OCI-LY1 (cell line): Measurements from ENCODE around the gene STKLD1.

ENCODE experiments used
- H2AFZ ChIP-seq: fragments of 200-600 bp; sonication (generic), shearing (Covaris generic); 2 replicates; pipeline ENCODE4 v1.6.0; 2014; ENCODE audit warnings: antibody characterized with exemption, mild to moderate bottlenecking, low read length
- H3F3A ChIP-seq: fragments of 200-600 bp; sonication (generic), shearing (Covaris generic); 2 replicates; pipeline ENCODE4 v1.6.0; 2014; ENCODE audit warnings: mild to moderate bottlenecking, antibody characterized with exemption, low read length, moderate library complexity; ENCODE audit not compliant: insufficient read depth
- H3K27ac ChIP-seq: fragments of 200-600 bp; sonication (generic); 2 replicates; pipeline ENCODE4 v1.5.1; 2014; ENCODE audit warnings: low read length, mixed run types, mild to moderate bottlenecking, low read depth; ENCODE audit not compliant: poor library complexity, severe bottlenecking
- H3K27me3 ChIP-seq: fragments of 200-600 bp; sonication (generic); 2 replicates; pipeline ENCODE4 v1.6.0; 2014; ENCODE audit warnings: antibody characterized with exemption, mild to moderate bottlenecking, low read length, moderate library complexity; ENCODE audit not compliant: insufficient read depth
- H3K36me3 ChIP-seq: fragments of 200-600 bp; sonication (generic); 2 replicates; pipeline ENCODE4 v1.6.1; 2014; ENCODE audit warnings: mild to moderate bottlenecking, antibody characterized with exemption, low read length, moderate library complexity, mixed read lengths; ENCODE audit not compliant: insufficient read depth
- H3K4me1 ChIP-seq: fragments of 200-600 bp; sonication (generic); 2 replicates; pipeline ENCODE4 v1.5.1; 2014; ENCODE audit warnings: mild to moderate bottlenecking, low read length, moderate library complexity; ENCODE audit not compliant: insufficient read depth, severe bottlenecking
- H3K4me2 ChIP-seq: fragments of 200-600 bp; sonication (generic), shearing (Covaris generic); 2 replicates; pipeline ENCODE4 v1.6.1; 2014; ENCODE audit warnings: low read length
- H3K4me3 ChIP-seq: fragments of 200-600 bp; sonication (generic); 2 replicates; pipeline ENCODE4 v1.5.1; 2014; ENCODE audit warnings: low read length, low read depth, mild to moderate bottlenecking, mixed read lengths; ENCODE audit not compliant: poor library complexity, severe bottlenecking
- H3K79me2 ChIP-seq: fragments of 200-600 bp; shearing (Covaris generic); 2 replicates; pipeline ENCODE4 v1.6.1; 2016; ENCODE audit warnings: mixed run types, low read length, mixed read lengths; ENCODE audit not compliant: insufficient read depth
- H3K9ac ChIP-seq: fragments of 200-600 bp; sonication (generic), shearing (Covaris generic); 2 replicates; pipeline ENCODE4 v1.6.1; 2014; ENCODE audit warnings: mild to moderate bottlenecking, low read length, mixed read lengths
- H3K9me2 ChIP-seq: fragments of 200-600 bp; sonication (generic), shearing (Covaris generic); 2 replicates; pipeline ENCODE4 v1.6.1; 2014; ENCODE audit warnings: low read depth, mild to moderate bottlenecking, low read length, mixed read lengths
- H3K9me3 ChIP-seq: fragments of 200-600 bp; shearing (Covaris generic); 2 replicates; pipeline ENCODE4 v1.6.1; 2014; ENCODE audit warnings: low read length, mixed read lengths
- H4K20me1 ChIP-seq: fragments of 200-600 bp; sonication (generic), shearing (Covaris generic); 2 replicates; pipeline ENCODE4 v1.6.0; 2016; ENCODE audit warnings: mild to moderate bottlenecking, low read length; ENCODE audit not compliant: insufficient read depth
- CTCF ChIP-seq: fragments of 200-600 bp; sonication (generic), shearing (Covaris generic); IDR thresholded peaks from 2 replicates; pipeline ENCODE4 v1.5.1; 2017; ENCODE audit warnings: mild to moderate bottlenecking, antibody characterized with exemption, low read length, moderate library complexity, mixed read lengths
- EZH2 ChIP-seq: fragments of 200-600 bp; sonication (generic), shearing (Covaris generic); IDR thresholded peaks from 2 replicates; pipeline ENCODE4 v1.8.0; 2017; ENCODE audit warnings: borderline replicate concordance, mixed run types, mild to moderate bottlenecking, antibody characterized with exemption, low read length, moderate library complexity, mixed read lengths

Gene STKLD1

GRCh38 chr9:133357656-133358055, 18.5 kb upstream of the STKLD1 start:
- TF ChIP-seq CTCF (no peak), EZH2 (no peak)
- Histone ChIP-seq H3K4me2 (peak overlapping the region; percentile 95), H3K27ac (no peak overlapping the region), H3K9me3 (no peaks in the 10 kb centered on the region), H2AFZ (no peak overlapping the region), H3K36me3 (peaks cover 61% of the 10 kb centered on the region), H3K79me2 (no peaks in the 10 kb centered on the region; the same call in 1 of the 2 replicates), H3F3A (peaks cover 9% of the 10 kb centered on the region), H3K27me3 (no peaks in the 10 kb centered on the region), H3K4me3 (peak overlapping the region; percentile 90), H4K20me1 (no peaks in the 10 kb centered on the region), H3K9me2 (no peaks in the 10 kb centered on the region), H3K4me1 (peaks cover 29% of the 10 kb centered on the region), H3K9ac (peak overlapping the region; percentile 80; the same call in 1 of the 2 replicates)

- H3K27ac ChIP-seq = no peak overlapping the region
- no peaks in the 10 kb centered on the region; the same call in 1 of the 2 replicates for H3K79me2 ChIP-seq
- no peak overlapping the region for H3K4me2 ChIP-seq
- peaks cover 26% of the 10 kb centered on the region for H3K4me1 ChIP-seq
- H2AFZ ChIP-seq = no peak overlapping the region
- H3K9ac ChIP-seq = no peak overlapping the region
- H3F3A ChIP-seq = peaks cover 4% of the 10 kb centered on the region; the same call in 1 of the 2 replicates
- H4K20me1 ChIP-seq = no peaks in the 10 kb centered on the region
- H3K4me3 ChIP-seq = no peak overlapping the region
- no peaks in the 10 kb centered on the region for H3K27me3 ChIP-seq
- H3K9me2 ChIP-seq = no peaks in the 10 kb centered on the region
- no peaks in the 10 kb centered on the region for H3K9me3 ChIP-seq
- H3K36me3 ChIP-seq = peaks cover 67% of the 10 kb centered on the region
- TF ChIP-seq EZH2 (no peak), CTCF (no peak)
These were observed 16.6 kb upstream of the STKLD1 start for GRCh38 chr9:133359399-133360175.

- no peaks in the 10 kb centered on the region; the same call in 1 of the 2 replicates for H3K79me2 ChIP-seq
- peaks cover 2% of the 10 kb centered on the region; the same call in 1 of the 2 replicates for H3F3A ChIP-seq
- no peak overlapping the region for H2AFZ ChIP-seq
- H4K20me1 ChIP-seq = no peaks in the 10 kb centered on the region
- peaks cover 15% of the 10 kb centered on the region for H3K4me1 ChIP-seq
- peaks cover 78% of the 10 kb centered on the region for H3K36me3 ChIP-seq
- H3K9me2 ChIP-seq = no peaks in the 10 kb centered on the region
- H3K27me3 ChIP-seq = no peaks in the 10 kb centered on the region
- no peak overlapping the region for H3K9ac ChIP-seq
- TF ChIP-seq CTCF = no peak
- no peak for TF ChIP-seq EZH2
- H3K4me2 ChIP-seq = no peak overlapping the region
- H3K27ac ChIP-seq = no peak overlapping the region
- H3K9me3 ChIP-seq = no peaks in the 10 kb centered on the region
- no peak overlapping the region for H3K4me3 ChIP-seq
These were observed 15.5 kb upstream of the STKLD1 start for GRCh38 chr9:133360400-133361393.
